Measurements from ENCODE around the gene DYNC1LI2.

The DYNC1LI2 gene

DNA sequence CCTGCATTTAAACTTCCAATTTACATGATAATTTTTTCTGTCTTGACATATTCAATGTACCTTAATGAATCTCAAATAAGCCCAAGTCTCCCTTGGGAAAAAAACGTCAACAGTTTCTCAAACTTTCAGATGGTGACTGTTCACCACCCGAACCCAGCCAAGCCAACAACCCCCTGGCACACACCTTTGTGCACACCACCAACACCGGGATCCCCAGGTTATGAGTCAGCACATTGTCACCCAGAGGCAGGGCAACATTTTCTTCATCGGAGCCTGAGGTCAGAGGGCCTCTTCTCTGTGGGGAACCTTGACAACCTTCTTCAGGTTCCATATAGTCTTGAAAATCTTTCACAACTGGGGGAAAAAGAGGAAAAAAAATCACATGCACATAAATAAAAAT lies 15.5 kb downstream of the DYNC1LI2 start:
- DNase-seq = no peak

GRCh38 chr16:66731101-66731500 lies 20.3 kb downstream of the DYNC1LI2 start:
- DNase-seq = no peak

DNA sequence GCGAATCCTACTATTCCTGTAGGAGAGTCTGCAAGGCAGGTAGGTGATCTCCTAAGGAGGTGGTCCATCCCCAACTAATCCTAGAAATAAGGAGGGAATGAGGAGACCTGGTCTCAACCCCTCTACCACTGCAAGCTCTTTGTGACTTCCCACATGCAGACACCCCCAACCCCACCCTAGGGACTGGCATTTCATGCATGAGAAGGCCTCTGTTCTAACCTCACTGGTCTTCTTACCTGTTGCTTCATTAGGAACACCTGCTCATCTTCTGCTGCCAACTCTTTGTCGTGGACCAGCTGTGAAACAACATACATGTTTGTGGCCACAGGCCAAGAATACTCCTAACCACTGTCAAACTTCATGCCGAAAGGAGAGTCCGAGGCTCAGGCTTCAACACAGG lies 22.6 kb downstream of the DYNC1LI2 start:
- no peak for DNase-seq

DNA sequence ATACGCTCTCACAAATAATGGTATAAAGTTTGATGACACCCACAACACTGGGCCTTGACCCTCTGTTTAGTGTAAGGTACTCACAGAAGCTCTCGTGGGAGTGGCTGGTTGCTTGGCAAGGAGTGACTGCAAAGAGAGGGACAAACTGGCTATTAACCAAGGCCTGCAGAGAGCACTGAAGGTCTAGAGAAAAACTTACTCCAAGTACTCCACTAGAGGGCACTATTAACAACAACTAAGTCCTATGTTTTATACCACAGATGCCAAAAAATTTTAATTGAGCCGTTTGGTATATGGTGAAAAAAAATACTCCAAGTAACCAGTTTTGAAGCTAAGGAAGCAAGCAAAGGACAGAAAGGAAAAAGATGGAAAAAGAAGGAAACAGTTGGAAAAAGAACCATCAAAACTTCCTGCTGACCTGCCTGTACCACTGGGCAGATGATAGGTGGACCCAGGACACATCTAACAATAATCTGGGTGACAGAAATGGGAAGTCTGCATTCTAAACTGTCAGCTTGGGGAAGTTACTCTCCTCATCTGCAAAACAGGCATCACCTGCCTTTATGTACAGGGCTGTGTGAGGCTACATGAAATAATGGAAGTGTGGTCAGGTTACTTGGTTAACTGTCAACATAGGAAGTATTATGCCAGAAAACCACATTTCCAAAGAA lies 23.2 kb downstream of the DYNC1LI2 start:
- DNase-seq = peak; percentile 43

GRCh38 chr16:66720766-66721165 lies 30.6 kb downstream of the DYNC1LI2 start:
- DNase-seq = no peak

DNA sequence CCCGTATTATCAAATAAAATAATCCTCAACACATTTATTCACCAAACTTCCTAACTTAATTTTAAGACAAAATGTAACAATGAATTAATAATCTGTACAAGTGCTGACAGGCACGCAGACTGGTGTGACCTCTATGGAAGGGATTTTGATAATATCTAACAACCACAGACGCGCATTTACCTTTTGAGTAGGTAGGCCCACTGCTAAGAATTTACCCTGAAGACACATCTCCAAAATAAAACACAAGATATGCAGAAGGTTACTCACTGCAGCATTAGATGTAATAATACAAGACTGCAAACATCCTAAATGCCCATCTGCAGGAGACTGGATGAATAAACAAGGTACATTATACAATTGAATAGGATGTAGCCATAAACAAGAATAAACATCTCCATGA lies 32.2 kb downstream of the DYNC1LI2 start:
- DNase-seq = no peak

DNA sequence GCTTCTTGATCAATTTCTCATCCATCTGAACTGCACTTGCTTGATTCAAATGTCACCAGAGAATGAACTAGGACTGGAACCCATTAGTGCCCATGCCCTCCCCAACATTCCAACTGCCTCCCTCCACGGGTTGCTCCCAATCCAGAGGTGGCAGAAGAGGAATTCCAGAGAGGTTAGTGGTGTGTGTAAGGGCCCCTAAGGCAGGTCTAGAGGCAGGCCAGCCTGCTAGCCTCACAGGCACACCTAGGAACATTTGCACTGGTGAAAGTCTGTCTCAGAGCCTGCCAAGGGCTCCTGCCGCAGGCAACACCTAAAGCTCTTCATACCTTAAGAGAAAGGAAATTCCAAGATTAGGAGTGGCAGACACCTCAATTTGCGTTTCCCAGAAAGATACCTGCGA lies 33.6 kb downstream of the DYNC1LI2 start:
- no peak for DNase-seq

GRCh38 chr16:66717112-66717675 lies 34.2 kb downstream of the DYNC1LI2 start:
- no peak for DNase-seq

- peak; percentile 42 for DNase-seq
Observed at GRCh38 chr16:66714654-66715307, 36.6 kb downstream of the DYNC1LI2 start.

DNA sequence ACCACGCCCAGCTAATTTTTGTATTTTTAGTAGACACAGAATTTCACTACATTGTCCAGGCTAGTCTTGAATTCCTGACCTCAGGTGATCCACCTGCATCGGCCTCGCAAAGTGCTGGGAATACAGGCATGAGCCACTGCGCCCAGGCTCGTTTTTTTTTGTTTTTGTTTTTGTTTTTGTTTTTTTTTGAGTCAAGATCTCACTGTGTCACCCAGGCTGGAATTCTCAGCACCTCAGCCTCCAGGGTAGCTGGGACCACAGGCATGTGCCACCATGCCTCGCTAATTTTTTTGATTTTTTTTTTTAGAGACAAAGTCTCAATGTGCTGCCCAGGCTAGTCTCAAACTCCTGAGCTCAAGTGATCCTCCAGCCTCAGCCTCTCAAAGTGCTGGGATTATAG lies 37.3 kb downstream of the DYNC1LI2 start:
- DNase-seq = no peak

DNA sequence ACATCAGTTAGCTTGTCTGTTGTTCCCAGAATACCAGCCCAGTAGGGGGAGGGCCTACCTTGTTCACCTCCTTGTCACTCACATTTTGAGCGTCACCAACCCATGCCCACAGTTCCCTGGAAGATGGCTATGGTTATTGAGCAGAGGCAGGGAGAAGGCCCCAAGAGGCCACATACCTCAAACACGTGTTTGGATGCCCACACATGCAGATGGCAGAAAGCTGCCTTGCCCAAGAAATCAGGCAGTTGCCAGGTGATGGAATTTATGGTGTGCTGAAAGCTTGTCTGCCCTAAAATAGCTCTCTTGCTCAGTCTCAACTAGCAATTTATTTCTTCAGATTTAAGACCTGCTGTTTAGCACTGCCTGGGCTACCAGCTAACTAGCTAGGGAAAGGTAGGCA lies 38.3 kb downstream of the DYNC1LI2 start:
- no peak for DNase-seq

GRCh38 chr16:66712512-66712911 lies 38.9 kb downstream of the DYNC1LI2 start:
- no peak for DNase-seq

DNA sequence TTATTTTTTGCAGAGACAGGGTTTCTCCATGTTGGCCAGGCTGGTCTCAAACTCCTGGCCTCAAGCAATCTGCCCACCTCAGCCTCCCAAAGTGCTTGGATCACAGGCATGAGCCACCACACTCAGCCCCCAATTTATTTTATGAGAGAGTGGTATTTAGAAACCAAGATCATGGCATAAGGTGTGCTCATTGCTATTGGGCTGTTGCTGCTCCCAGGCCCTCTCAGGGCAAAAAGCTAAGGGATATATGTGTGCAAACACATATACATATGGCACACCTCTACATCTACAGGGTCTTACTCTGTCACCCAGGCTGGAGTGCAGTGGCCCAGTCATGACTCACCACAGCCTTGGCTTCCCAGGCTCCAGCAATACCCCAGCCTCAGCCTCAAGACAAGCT lies 39.8 kb downstream of the DYNC1LI2 start:
- no peak for DNase-seq

- no peak for DNase-seq
Observed at GRCh38 chr16:66706506-66706880, 44.9 kb downstream of the DYNC1LI2 start.

DNA sequence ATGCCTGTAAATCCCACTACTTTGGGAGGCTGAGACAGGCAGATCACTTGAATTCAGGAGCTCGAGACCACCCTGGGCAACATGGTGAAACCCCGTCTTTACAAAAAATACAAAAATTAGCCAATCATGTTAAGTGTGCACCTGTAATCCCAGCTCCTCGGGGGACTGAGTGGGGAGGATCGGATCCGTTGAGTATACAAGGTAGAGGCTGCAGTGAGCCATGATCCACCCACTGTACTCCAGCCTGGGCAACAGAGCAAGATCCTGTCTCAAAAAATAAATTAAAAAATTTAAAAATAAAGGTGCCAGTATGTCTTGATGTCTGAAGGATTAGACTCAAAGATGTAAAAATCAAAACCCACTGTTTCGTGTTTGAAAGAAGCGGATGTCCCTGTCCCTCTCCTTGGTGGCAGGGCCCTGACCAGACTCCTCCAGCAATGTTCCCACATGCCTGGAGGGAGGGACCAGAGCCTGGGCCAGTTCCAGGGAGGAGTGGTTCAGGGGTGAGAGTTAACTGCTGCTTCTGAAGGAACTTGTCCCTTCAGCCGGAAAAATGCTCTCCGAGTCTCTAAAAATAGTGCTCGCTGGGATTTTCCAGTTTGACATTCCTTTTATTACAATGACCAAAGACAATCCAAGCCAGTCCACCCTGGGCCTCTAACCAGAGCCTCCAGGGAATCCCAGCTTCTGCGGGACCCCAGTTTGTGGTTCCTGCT lies 45.5 kb downstream of the DYNC1LI2 start:
- no peak for DNase-seq

- DNase-seq = no peak
Observed at GRCh38 chr16:66703406-66704215, 47.8 kb downstream of the DYNC1LI2 start.

- DNase-seq = no peak
Observed at GRCh38 chr16:66701516-66701915, 49.9 kb downstream of the DYNC1LI2 start.

GRCh38 chr16:66701026-66701425 lies 50.4 kb downstream of the DYNC1LI2 start:
- DNase-seq = no peak

DNA sequence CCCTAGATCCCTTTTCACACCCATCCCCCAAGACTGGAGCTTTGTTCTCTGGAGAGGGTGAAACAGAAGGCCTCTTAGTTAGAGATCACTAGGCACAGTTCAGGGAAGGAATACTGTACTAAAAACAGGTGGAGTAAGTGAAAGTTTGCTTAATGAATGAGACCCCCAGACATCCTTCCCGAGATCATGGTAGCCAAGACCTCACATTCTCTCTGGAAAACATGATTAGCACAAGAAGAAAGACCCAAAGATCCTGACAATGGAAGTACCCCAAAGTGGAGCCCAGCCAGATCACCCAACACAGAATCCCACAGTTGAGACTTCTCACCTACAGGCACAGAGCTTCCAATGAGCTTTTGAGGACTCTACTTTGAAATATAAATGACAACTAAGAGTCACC lies 51.5 kb downstream of the DYNC1LI2 start:
- no peak for DNase-seq

GRCh38 chr16:66698046-66698445 lies 53.4 kb downstream of the DYNC1LI2 start:
- DNase-seq = no peak

GRCh38 chr16:66696669-66697630 lies 54.5 kb downstream of the DYNC1LI2 start, which contains the start of gene CMTM4:
Gene CMTM4, minus strand, starts transcription at chr16:66696743. Its CDS starts 218 bp downstream, at chr16:66696525.
- peak; percentile 35 for DNase-seq
